HG02588 (cell line): ENCODE results near the gene CTNNB1.

Source experiments
- ATAC-seq: cut with Tn5 transposase; IDR thresholded peaks from one replicate; pipeline ENCODE4 v1.9.1; 2021; ENCODE audit warnings: mild to moderate bottlenecking, moderate library complexity; ENCODE audit not compliant: unreplicated experiment

The CTNNB1 gene

DNA sequence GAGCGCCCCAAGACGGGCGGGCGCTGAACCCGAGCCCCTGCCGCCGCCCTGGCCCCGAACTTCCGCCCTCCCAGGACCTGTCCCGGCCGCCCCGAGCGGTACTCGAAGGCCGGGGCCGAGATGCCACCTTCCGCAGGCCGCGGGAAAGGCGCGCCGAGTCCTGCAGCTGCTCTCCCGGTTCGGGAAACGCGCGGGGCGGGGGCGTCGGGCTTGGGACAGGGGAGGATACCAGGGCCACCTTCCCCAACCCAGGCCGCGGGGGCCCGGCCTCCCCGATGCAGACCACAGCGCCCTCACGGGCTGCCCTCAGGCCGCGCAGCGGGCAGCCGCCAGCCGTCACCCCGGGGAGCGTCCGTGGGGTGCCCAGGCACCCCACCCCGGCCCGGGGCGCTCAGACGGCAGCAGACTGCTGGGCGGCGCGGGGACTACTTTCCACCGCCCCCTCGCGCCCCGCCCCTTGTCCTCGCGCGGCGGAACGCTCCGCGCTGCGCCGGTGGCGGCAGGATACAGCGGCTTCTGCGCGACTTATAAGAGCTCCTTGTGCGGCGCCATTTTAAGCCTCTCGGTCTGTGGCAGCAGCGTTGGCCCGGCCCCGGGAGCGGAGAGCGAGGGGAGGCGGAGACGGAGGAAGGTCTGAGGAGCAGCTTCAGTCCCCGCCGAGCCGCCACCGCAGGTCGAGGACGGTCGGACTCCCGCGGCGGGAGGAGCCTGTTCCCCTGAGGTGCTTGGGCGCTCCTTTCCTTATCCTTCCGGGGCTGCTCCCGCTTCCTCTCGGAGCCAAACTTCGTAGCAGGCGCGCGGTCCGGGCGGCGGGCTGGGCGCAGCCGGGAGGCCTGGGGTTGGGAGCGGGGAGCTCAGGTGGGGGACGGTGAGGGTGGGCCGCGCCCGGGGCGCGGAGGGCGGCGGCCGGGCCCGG lies at the start of gene CTNNB1:
CTNNB1 (plus strand) TSS at position 556 of the 916 bp plus-strand sequence. CDS start 24,564 bp downstream, outside the sequence.
- peak; percentile 76 for ATAC-seq

- ATAC-seq: no peak
Measured at GRCh38 chr3:41155834-41156233, 43.5 kb upstream of the CTNNB1 start.

DNA sequence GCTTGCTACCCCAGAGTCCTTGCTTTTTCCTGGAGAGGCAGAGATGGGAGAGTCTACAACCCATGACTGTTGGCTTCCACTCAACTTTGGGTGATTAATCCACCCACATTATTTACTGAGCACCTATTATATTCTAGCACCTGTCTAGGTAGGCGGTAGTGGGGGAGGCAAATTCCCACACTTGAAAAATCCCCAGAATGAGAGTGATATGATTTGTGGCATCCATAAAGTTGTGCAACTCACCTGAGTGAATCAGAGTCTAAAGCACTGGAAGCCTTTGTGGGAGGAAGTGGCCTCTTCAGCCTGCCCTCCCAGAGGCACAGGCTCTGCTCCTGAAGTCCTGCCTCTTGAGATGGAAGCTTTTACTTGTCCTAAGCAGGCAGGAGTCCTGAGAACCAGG lies 40.4 kb upstream of the CTNNB1 start:
- ATAC-seq: no peak

DNA sequence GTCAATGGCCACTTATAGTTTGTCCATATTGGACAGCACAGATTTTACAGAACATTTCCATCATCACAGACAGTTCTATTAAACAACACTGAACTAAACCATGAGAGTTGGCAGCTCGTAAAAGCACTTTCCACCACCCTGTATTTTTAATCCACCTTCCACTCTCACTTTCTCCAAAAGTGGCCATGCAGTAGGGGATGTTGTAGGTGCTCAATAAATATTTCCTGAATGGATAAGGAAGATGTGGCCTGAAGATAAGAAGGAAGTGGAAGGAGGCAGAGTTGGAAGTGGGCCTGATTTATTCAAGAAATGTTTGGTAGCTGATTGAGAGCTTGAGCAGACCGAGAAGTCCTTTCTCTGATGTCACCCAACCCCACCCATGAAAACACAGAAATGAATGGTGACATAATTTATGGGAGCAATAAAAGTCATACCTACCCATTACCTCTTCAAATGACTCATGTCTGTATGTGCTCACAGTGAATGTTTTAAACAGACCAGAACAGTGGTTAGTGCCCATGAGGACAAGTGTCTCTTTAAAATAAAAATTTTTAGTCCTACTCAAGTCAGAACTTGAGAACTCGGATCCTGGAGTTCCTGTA lies 39.6 kb upstream of the CTNNB1 start:
- ATAC-seq: no peak

DNA sequence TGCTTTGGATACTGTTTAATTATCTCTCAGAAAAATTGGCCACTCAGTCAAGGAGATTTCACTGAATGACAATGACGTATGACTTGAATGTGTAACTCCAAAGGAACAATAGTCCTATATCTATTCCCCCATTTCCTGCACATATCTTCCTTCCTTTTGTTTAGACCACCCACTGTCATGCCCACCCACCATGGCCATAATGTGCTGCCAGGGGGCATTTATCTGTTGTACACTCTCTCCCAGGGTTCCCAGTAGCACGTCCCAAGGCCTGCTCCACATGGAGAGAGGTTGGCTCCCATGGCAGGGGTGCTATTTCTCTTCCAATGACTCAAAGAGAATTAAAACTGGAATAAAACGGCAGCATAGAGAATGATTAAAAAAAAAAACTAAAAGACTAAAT lies 36.8 kb upstream of the CTNNB1 start:
- no peak for ATAC-seq

GRCh38 chr3:41163006-41163405 lies 36.3 kb upstream of the CTNNB1 start:
- ATAC-seq: no peak

GRCh38 chr3:41163421-41163820 lies 35.9 kb upstream of the CTNNB1 start:
- no peak for ATAC-seq

DNA sequence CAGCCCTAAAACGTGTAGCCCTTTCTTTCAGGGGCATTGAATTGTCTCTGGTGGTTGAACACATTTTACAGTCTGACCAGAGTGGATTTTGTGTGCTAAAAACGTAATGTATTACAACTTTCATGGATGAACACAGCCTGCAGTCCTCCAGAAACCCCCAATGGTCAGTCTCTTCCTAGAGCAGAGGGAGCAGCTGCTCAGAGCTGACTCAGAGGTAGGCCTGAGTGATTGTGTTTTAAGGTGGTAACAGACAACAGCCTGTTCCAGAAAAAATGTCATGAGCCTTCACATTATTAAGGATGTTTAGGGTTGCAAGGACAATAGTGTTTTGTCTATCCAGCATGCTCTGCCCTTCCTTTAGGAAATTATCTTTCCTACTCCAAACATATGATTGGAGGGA lies 34.5 kb upstream of the CTNNB1 start:
- no peak for ATAC-seq

DNA sequence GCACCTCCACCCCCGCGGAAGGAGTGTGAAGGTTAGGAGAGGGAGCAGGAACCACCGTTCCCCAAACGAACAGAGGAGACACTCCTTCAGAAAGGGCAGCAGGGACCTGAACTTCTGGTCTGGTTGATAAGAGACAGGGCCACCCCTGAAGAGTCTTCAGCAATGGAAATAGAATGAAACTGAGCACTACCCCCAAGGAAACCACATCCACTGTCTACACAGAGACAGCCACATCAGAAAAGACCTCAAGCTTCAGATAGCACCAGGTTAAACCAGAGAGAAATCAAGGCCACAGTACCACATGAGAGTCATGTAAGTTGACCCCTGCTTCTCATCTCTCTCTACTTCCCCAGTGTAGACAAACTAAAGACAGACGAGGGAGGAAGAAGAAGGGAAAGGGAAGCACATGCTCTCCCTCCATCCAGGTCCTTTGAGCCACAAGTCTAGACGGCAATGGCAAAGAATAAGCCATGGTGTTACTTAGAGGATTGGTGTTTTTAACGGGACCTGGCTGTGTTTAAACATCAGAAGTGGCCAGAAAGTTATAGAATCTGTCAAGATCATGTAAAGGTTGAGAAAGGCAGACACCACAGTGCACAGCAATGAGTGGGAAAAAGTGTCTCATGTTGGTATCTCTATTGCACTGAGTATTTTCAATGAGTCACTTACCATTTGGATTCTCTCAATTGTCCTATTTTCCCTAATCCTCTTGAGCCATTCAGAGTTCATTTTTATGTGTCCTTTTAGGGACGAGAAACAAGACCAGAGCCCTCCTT lies 31.4 kb upstream of the CTNNB1 start:
- no peak for ATAC-seq

GRCh38 chr3:41169023-41169422 lies 30.3 kb upstream of the CTNNB1 start:
- no peak for ATAC-seq

- ATAC-seq: no peak
Measured at GRCh38 chr3:41173926-41174885, 25.1 kb upstream of the CTNNB1 start.

- ATAC-seq: no peak
Measured at GRCh38 chr3:41175365-41175764, 23.9 kb upstream of the CTNNB1 start.

GRCh38 chr3:41176596-41176995 lies 22.7 kb upstream of the CTNNB1 start:
- no peak for ATAC-seq

DNA sequence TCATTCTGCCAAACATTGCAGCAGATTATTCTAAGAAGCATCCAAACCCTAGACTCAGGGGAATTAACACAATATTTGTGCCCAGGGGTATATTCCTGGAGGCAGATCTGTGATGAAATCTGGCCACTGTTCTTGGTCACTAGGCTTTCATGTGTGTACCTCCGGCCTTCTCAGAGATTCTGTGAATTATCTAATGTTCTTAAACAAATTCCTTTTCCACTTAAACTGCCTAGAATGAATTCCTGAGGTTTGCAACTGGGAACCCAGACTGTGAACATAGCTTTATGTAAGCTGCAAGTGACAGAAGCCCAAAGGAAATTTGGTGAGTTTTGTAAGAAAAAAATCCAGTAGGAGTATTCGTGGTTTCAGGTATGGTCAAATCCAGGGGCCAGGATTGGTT lies 20.7 kb upstream of the CTNNB1 start:
- ATAC-seq: no peak

DNA sequence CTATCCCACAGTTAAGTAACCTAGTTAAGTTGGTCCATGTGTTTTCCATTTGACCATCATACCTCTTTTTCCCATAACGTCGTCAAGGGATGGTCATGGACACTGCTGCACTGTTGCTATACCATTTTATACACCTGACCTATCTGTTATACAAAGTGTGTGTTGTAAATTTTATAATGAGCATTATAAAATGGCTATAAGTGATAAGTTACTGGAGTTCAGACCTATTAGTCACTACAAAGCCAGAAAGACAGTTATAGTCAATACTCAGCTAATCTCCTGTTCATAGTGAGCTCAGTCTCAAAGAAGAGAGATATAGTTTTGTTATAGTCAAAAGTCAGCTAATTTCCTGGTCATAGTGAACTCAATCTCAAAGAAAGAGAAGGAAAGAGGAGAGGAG lies 18.9 kb upstream of the CTNNB1 start:
- no peak for ATAC-seq

GRCh38 chr3:41182504-41183059 lies 16.7 kb upstream of the CTNNB1 start:
- ATAC-seq: no peak

DNA sequence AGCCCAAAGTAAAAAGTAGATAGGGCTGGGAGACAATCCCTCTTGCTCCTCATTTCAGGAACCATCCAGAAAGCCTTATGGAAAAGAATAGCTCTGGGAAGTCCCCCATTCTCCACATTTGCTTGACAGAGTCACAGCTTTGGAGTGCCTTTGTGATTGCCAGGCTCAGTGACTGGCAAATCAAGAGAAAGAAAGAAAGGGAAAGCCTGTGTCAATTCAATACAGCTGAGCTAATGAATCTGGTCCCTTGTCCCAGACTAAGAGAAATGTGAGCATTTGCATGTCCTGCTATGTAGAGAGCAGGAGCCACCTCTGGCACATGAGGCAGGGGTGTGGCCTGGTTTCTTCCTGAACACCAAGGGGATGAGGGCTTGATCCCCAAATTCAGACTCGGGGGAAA lies 14.9 kb upstream of the CTNNB1 start:
- ATAC-seq: no peak

- ATAC-seq: no peak
Measured at GRCh38 chr3:41186297-41186696, 13.0 kb upstream of the CTNNB1 start.

- ATAC-seq: no peak
Measured at GRCh38 chr3:41188306-41188705, 11.0 kb upstream of the CTNNB1 start.
